ENCODE data around the gene RIPOR1. TPM values are rescaled to one million over a fixed set of nuclear protein-coding genes. Genes with fewer than 3 reads are reported as not detected.

The RIPOR1 gene
- total and polyA plus RNA-seq, 8 donors = 31.8 to 53.8 (median 36.2) TPM

DNA sequence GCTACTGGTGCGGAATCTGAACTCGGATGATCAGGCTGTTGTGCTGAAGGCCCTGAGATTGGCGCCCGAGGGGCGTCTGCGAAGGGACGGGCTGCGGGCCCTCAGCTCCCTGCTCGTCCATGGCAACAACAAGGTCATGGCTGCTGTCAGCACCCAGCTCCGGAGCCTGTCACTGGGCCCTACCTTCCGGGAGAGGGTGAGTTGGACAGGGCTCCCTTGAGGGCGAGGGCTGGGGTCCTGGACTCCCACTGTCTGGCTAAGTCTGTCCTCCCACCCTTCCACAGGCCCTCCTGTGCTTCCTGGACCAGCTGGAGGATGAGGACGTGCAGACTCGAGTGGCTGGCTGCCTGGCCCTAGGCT is 17.0 kb downstream of the RIPOR1 start:
- Histone ChIP-seq H3K36me3 (peaks cover 0 to 21% (median 6%) of the 10 kb centered on the region in 3 donors), H3K9me3 (no peaks in the 10 kb centered on the region), H3K4me3 (no peak overlapping the region), H3K27ac (no peak overlapping the region), H3K27me3 (no peaks in the 10 kb centered on the region), H3K4me1 (peaks cover 6 to 18% (median 15%) of the 10 kb centered on the region in 3 donors)
- no peak for ATAC-seq
- intact Hi-C loops (cut with DNase I) = no loop called here
- 73 to 82% methylated on average over 13 to 14 of the region's 14 CpGs for WGBS, 2 donors
- TF ChIP-seq CTCF (IDR thresholded peaks at IDR 0.05) = no peak
- FAIRE-seq = no peak
- DNase-seq = peak in 2 of 6 donors; percentile 16 to 36

DNA sequence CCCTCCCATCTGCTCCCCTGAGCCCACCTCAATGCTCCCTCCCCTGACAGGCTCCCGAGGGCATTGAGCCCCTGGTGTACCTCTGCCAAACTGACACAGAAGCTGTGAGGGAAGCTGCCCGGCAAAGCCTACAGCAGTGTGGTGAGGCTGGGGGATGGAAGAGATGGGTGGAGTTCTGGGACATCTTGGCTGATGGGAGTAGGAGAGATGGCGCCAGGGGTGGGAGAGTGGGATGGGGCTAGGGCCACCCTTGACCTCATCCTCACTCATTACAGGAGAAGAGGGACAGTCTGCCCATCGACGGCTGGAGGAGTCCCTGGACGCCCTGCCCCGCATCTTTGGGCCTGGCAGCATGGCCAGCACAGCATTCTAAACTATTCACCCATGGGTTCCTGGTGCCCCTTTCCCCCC is 17.5 kb downstream of the RIPOR1 start:
- Histone ChIP-seq H3K36me3 (peaks cover 0 to 21% (median 6%) of the 10 kb centered on the region in 3 donors), H3K27ac (peak overlapping the region in 3 of 4 donors; percentile 25 to 53 (median 52)), H3K4me1 (peaks cover 6 to 15% (median 15%) of the 10 kb centered on the region in 3 donors), H3K27me3 (no peaks in the 10 kb centered on the region), H3K9me3 (no peaks in the 10 kb centered on the region), H3K4me3 (no peak overlapping the region)
- FAIRE-seq (no peak), ATAC-seq (no peak), DNase-seq (peak in 1 of 6 donors; percentile 41)
- WGBS, 2 donors = 56 to 72% methylated on average over 6 to 7 of the region's 7 CpGs
- no peak for TF ChIP-seq CTCF (IDR thresholded peaks at IDR 0.05)
- intact Hi-C loops (cut with DNase I) = no loop called here

DNA sequence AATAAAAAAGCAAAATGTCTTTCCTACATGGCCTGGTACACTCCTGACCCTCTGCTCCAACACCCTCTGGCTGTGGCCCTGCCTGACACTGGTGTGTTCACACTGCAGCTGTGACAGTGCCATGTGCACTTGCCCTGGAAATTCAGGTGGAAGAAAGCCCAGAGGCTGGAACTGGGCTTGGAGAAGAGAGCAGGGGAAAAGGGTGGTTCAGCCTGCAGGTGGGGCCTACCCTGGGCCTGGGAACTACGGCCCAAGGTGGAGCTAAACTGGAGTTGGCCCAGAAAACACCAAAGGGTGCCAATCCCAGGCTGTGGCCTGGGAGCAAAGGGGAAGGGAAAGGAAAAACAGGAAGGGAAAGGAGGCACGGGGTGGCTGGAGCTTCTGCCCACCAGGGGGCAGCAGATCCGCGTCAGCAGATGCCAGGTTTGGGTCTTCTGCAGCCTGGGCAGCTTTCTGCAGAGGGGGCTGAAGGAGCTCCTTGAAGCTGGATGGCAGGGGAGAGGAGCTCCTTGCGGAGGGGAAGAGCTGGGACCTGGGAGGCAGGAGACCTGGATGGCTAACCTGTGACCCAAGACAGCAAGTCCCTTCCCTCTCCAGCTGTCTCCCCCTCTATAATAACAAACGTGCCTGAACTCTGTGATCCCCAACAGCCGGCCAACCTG is 18.3 kb downstream of the RIPOR1 start:
- ATAC-seq (peak; percentile 86 to 92 (median 88)), FAIRE-seq (no peak), DNase-seq (peak; percentile 84 to 91 (median 90))
- H3K27me3 ChIP-seq = no peaks in the 10 kb centered on the region
- peak overlapping the region in 3 of 4 donors; percentile 25 to 53 (median 52) for H3K27ac ChIP-seq
- H3K9me3 ChIP-seq = no peaks in the 10 kb centered on the region
- peaks cover 9 to 15% (median 15%) of the 10 kb centered on the region in 3 donors for H3K4me1 ChIP-seq
- TF ChIP-seq CTCF (IDR thresholded peaks at IDR 0.05) = peak; percentile 91 to 98 (median 94)
- H3K4me3 ChIP-seq = no peak overlapping the region
- intact Hi-C loops (cut with DNase I) = no loop called here
- 16% methylated on average over 7 of the region's 7 CpGs for WGBS, 2 donors
- H3K36me3 ChIP-seq = peaks cover 0 to 21% (median 6%) of the 10 kb centered on the region in 3 donors

GRCh38 chr16:67547423-67548264 is 19.0 kb downstream of the RIPOR1 start:
- no peak for TF ChIP-seq CTCF (IDR thresholded peaks at IDR 0.05)
- WGBS, 2 donors = 63 to 75% methylated on average over 16 of the region's 16 CpGs
- no peaks in the 10 kb centered on the region for H3K27me3 ChIP-seq
- FAIRE-seq = no peak
- no peaks in the 10 kb centered on the region for H3K9me3 ChIP-seq
- peaks cover 0 to 21% (median 6%) of the 10 kb centered on the region in 3 donors for H3K36me3 ChIP-seq
- H3K4me3 ChIP-seq = no peak overlapping the region
- DNase-seq = peak in 4 of 6 donors; percentile 3 to 52 (median 33)
- H3K27ac ChIP-seq = peak overlapping the region in 1 of 4 donors; percentile 53
- peaks cover 16 to 22% (median 22%) of the 10 kb centered on the region in 3 donors for H3K4me1 ChIP-seq
- intact Hi-C loops (cut with DNase I) = no loop called here
- no peak for ATAC-seq
